Gastrocnemius medialis (tissue), 4 donors: ENCODE data around the gene KCNQ1. TPM values are rescaled to one million over a fixed set of nuclear protein-coding genes. Genes with fewer than 3 reads are reported as not detected.

Experiments used
- ATAC-seq, 2 donors: fragments of 150-250 bp; one replicate each; pipeline ENCODE4 v1.9.1; 2016
- DNase-seq, 2 donors: peaks; one replicate each; pipeline ENCODE4 v3.0.0-alpha.2; 2019
- H3K27ac ChIP-seq, 4 donors: fragments of 200-600 bp; sonication (generic); 1 replicate in 1 of 4; 2 replicates in 3 of 4; pipeline ENCODE4 v1.5.1; 2016 to 2018; ENCODE audit warnings: mild to moderate bottlenecking in 2 of 4, moderate library complexity in 1 of 4
- H3K27me3 ChIP-seq, 3 donors: fragments of 200-600 bp; sonication (generic) in 2 of 3; 1 replicate in 1 of 3; 2 replicates in 2 of 3; pipeline versions ENCODE4 v1.5.1 to v1.6.0; 2016 to 2019; ENCODE audit warnings: mild to moderate bottlenecking in 1 of 3, moderate library complexity in 1 of 3
- H3K36me3 ChIP-seq, 2 donors: fragments of 200-600 bp; sonication (generic) in 1 of 2; one replicate each; pipeline ENCODE4 v1.5.1; 2017 to 2018
- H3K4me1 ChIP-seq, 2 donors: fragments of 200-600 bp; sonication (generic) in 1 of 2; one replicate each; pipeline ENCODE4 v1.5.1; 2016 to 2017; ENCODE audit warnings: mild to moderate bottlenecking in 2 of 2
- H3K4me3 ChIP-seq, 4 donors: fragments of 200-600 bp; sonication (generic) in 3 of 4; 1 replicate in 1 of 4; 2 replicates in 3 of 4; pipeline ENCODE4 v1.5.1; 2016 to 2019; ENCODE audit warnings: mild to moderate bottlenecking in 2 of 4
- H3K9me3 ChIP-seq, 3 donors: fragments of 200-600 bp; sonication (generic) in 2 of 3; 1 replicate in 1 of 3; 2 replicates in 2 of 3; pipeline ENCODE4 v1.5.1; 2016 to 2019
- CTCF ChIP-seq, 5 experiments: fragments of 450-650 bp in 3 of 5; fragments of 200-600 bp in 2 of 5; sonication (generic) in 2 of 5; IDR thresholded peaks in 4 of 5; conservative IDR thresholded peaks in 1 of 5; 1 replicate in 4 of 5; 2 replicates in 1 of 5; pipeline ENCODE4 v1.5.1; 2016 to 2019; ENCODE audit warnings: antibody characterized with exemption in 5 of 5, mild to moderate bottlenecking in 3 of 5, moderate library complexity in 3 of 5
- POLR2A ChIP-seq, 2 donors: fragments of 450-650 bp; IDR thresholded peaks; one replicate each; pipeline ENCODE4 v1.6.1; 2017; ENCODE audit warnings: antibody characterized with exemption in 2 of 2, mild to moderate bottlenecking in 2 of 2, moderate library complexity in 2 of 2
- in situ Hi-C, 4 donors: fragments of 200-750 bp; cut with MboI; loops; one replicate each; pipeline versions ENCODE4 v1.15.0 to v1.8.0; 2017; ENCODE audit warnings: low sequenced_read_pairs in 4 of 4
- intact Hi-C: fragments of 100-400 bp; cut with DNase I; formaldehyde crosslinking; loops from one replicate; pipeline ENCODE4 v1.15.1; 2023; ENCODE audit warnings: low total_unique reads
- total RNA-seq, 4 donors: library from RNA; depleted of rRNA; stranded (reverse); fragments of >200 nt; gene quantifications; one replicate each; pipeline versions ENCODE4 v1.1.0 to v1.2.3, GENCODE V29; 2016

KCNQ1 gene
- total RNA-seq, 4 donors from 2014 or later = 0.15 to 1.00 (median 0.67) TPM

GRCh38 chr11:2511421-2512369 lies 66.9 kb downstream of the KCNQ1 start:
- DNase-seq (peak in 1 of 2 donors; percentile 36), ATAC-seq (peak in 1 of 2 donors; percentile 33)
- no peaks in the 10 kb centered on the region for H3K9me3 ChIP-seq
- in situ Hi-C loops = loop anchor here in 1 of 4 donors (10.0 kb wide), 1 partner anchor 77 kb away; no protein-coding TSS in a partner anchor
- no peaks in the 10 kb centered on the region for H3K36me3 ChIP-seq
- intact Hi-C loops = no loop called here
- no peak overlapping the region for H3K27ac ChIP-seq
- H3K27me3 ChIP-seq = no peaks in the 10 kb centered on the region
- no peak for TF ChIP-seq CTCF (IDR thresholded peaks at IDR 0.05 in 4 of 5, conservative IDR thresholded peaks at IDR 0.05 in 1 of 5)
- no peak for TF ChIP-seq POLR2A (IDR thresholded peaks at IDR 0.05)
- H3K4me1 ChIP-seq = no peaks in the 10 kb centered on the region
- no peak overlapping the region for H3K4me3 ChIP-seq

GRCh38 chr11:2512431-2513407 lies 67.9 kb downstream of the KCNQ1 start:
- ATAC-seq (no peak), DNase-seq (peak in 1 of 2 donors; percentile 8)
- Histone ChIP-seq H3K36me3 (no peaks in the 10 kb centered on the region), H3K27ac (no peak overlapping the region), H3K4me3 (no peak overlapping the region), H3K27me3 (no peaks in the 10 kb centered on the region), H3K4me1 (no peaks in the 10 kb centered on the region), H3K9me3 (no peaks in the 10 kb centered on the region)
- TF ChIP-seq POLR2A (IDR thresholded peaks at IDR 0.05) = no peak
- no peak for TF ChIP-seq CTCF (IDR thresholded peaks at IDR 0.05 in 4 of 5, conservative IDR thresholded peaks at IDR 0.05 in 1 of 5)
- intact Hi-C loops = no loop called here
- in situ Hi-C loops = loop anchor here in 1 of 4 donors (10.0 kb wide), 1 partner anchor 78 kb away; no protein-coding TSS in a partner anchor

- no peak for ATAC-seq
- no peak for TF ChIP-seq POLR2A (IDR thresholded peaks at IDR 0.05)
- no peak for TF ChIP-seq CTCF (IDR thresholded peaks at IDR 0.05 in 4 of 5, conservative IDR thresholded peaks at IDR 0.05 in 1 of 5)
- Histone ChIP-seq H3K9me3 (no peaks in the 10 kb centered on the region), H3K4me3 (no peak overlapping the region), H3K36me3 (no peaks in the 10 kb centered on the region), H3K4me1 (no peaks in the 10 kb centered on the region), H3K27me3 (no peaks in the 10 kb centered on the region), H3K27ac (no peak overlapping the region)
- in situ Hi-C loops (loop anchor here in 1 of 4 donors (10.0 kb wide), 1 partner anchor 79 kb away; no protein-coding TSS in a partner anchor), intact Hi-C loops (no loop called here)
- DNase-seq = no peak
Measured at GRCh38 chr11:2513441-2513840, 68.6 kb downstream of the KCNQ1 start.

- in situ Hi-C loops = loop anchor here in 1 of 4 donors (10.0 kb wide), 1 partner anchor 81 kb away; no protein-coding TSS in a partner anchor
- H3K27me3 ChIP-seq = no peaks in the 10 kb centered on the region
- TF ChIP-seq POLR2A (IDR thresholded peaks at IDR 0.05) (no peak), CTCF (IDR thresholded peaks at IDR 0.05 in 4 of 5, conservative IDR thresholded peaks at IDR 0.05 in 1 of 5) (no peak)
- no peaks in the 10 kb centered on the region for H3K9me3 ChIP-seq
- no peak overlapping the region for H3K27ac ChIP-seq
- DNase-seq (peak; percentile 1 to 8), ATAC-seq (no peak)
- H3K4me3 ChIP-seq = no peak overlapping the region
- intact Hi-C loops = no loop called here
- H3K36me3 ChIP-seq = no peaks in the 10 kb centered on the region
- H3K4me1 ChIP-seq = no peaks in the 10 kb centered on the region
Measured at GRCh38 chr11:2515401-2516275, 70.8 kb downstream of the KCNQ1 start.
